ENCODE data around the gene MAFB. TPM values are rescaled to one million over a fixed set of nuclear protein-coding genes. Genes with fewer than 3 reads are reported as not detected.

MAFB gene
- polyA plus RNA-seq, 3 donors: 113 to 161 (median 134) TPM

GRCh38 chr20:40644863-40645262 is 44.2 kb downstream of the MAFB start:
- H3K4me1 ChIP-seq (ENCODE audit: control insufficient read depth in 1 of 2, insufficient read depth in 2 of 2, low read length in 2 of 2): peaks cover 18 to 20% of the 10 kb centered on the region in 2 donors
- no peaks in the 10 kb centered on the region for H3K9me3 ChIP-seq (replicated peaks in 1 of 2; ENCODE audit: control insufficient read depth in 1 of 2, insufficient read depth in 1 of 2, low read length in 2 of 2)
- no peak overlapping the region for H2AFZ ChIP-seq (ENCODE audit: insufficient read depth, low read depth, low read length, poor library complexity, severe bottlenecking)
- DNase-seq: no peak
- no peak overlapping the region for H3K9ac ChIP-seq (ENCODE audit: insufficient read depth, low read length, poor library complexity, severe bottlenecking)
- Mint-ChIP-seq H3K4me1 (peaks cover 29% of the 10 kb centered on the region), H3K4me3 (no peak overlapping the region), H3K9me3 (peaks cover 0 to 5% (median 0%) of the 10 kb centered on the region in 7 donors), H3K27ac (no peak overlapping the region), H3K36me3 (no peaks in the 10 kb centered on the region), H3K27me3 (ENCODE audit: low read depth in 3 of 3) (peaks cover 17 to 23% (median 21%) of the 10 kb centered on the region in 3 donors)
- no peak overlapping the region for H3K27ac ChIP-seq (ENCODE audit: low read depth in 1 of 2, low read length in 2 of 2)
- no peak for TF ChIP-seq CTCF (IDR thresholded peaks at IDR 0.05)
- peaks cover 2 to 11% of the 10 kb centered on the region in 2 donors for H3K27me3 ChIP-seq (ENCODE audit: control insufficient read depth in 2 of 2, insufficient read depth in 2 of 2, low read length in 2 of 2)
- H4K20me1 ChIP-seq (ENCODE audit: insufficient read depth, low read length): no peaks in the 10 kb centered on the region
- H3K36me3 ChIP-seq (replicated peaks in 1 of 2; ENCODE audit: control insufficient read depth in 1 of 2, insufficient read depth in 2 of 2, low read length in 2 of 2): no peaks in the 10 kb centered on the region
- H3K4me3 ChIP-seq (replicated peaks in 1 of 3; ENCODE audit: low read depth in 2 of 3, low read length in 3 of 3): no peak overlapping the region
- no peak overlapping the region for H3K4me2 ChIP-seq (replicated peaks; ENCODE audit: extremely low read depth, low read length, poor library complexity, severe bottlenecking)
- intact Hi-C loops (cut with micrococcal nuclease): no loop called here
- no peaks in the 10 kb centered on the region for H3K79me2 ChIP-seq (ENCODE audit: insufficient read depth, low read length)
- WGBS (ENCODE audit: insufficient coverage): 100% methylated on average over 2 of the region's 2 CpGs

DNA sequence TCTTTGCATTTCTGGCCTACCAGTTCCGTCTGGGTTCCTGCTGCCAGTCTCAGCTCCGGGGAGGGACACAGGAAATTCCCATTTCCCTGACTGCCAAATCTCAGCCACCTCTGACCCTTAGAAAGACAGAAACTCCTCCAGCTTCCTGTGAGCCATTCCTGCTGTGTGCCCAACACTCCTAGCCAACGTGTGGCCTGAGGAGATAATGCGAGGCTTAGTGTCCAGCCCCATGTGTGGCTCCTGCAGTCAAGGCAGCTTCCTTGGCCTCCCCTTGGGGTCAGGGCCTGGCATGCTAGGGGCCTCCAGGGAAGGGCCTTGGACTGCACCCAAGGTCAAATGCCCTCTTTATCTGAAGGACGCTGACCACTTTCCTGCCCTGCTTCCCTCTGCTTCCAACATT is 45.1 kb downstream of the MAFB start:
- Histone ChIP-seq H3K27ac (ENCODE audit: low read depth in 1 of 2, low read length in 2 of 2) (no peak overlapping the region), H4K20me1 (ENCODE audit: insufficient read depth, low read length) (no peaks in the 10 kb centered on the region), H3K79me2 (ENCODE audit: insufficient read depth, low read length) (no peaks in the 10 kb centered on the region), H3K4me3 (replicated peaks in 1 of 3; ENCODE audit: low read depth in 2 of 3, low read length in 3 of 3) (no peak overlapping the region), H3K9me3 (replicated peaks in 1 of 2; ENCODE audit: control insufficient read depth in 1 of 2, insufficient read depth in 1 of 2, low read length in 2 of 2) (no peaks in the 10 kb centered on the region), H3K4me2 (replicated peaks; ENCODE audit: extremely low read depth, low read length, poor library complexity, severe bottlenecking) (no peak overlapping the region), H3K27me3 (ENCODE audit: control insufficient read depth in 2 of 2, insufficient read depth in 2 of 2, low read length in 2 of 2) (peaks cover 2 to 11% of the 10 kb centered on the region in 2 donors), H3K36me3 (replicated peaks in 1 of 2; ENCODE audit: control insufficient read depth in 1 of 2, insufficient read depth in 2 of 2, low read length in 2 of 2) (no peaks in the 10 kb centered on the region), H3K4me1 (ENCODE audit: control insufficient read depth in 1 of 2, insufficient read depth in 2 of 2, low read length in 2 of 2) (peaks cover 18 to 21% of the 10 kb centered on the region in 2 donors), H2AFZ (ENCODE audit: insufficient read depth, low read depth, low read length, poor library complexity, severe bottlenecking) (no peak overlapping the region), H3K9ac (ENCODE audit: insufficient read depth, low read length, poor library complexity, severe bottlenecking) (no peak overlapping the region)
- WGBS (ENCODE audit: insufficient coverage): 73% methylated on average over 5 of the region's 5 CpGs
- H3K27ac Mint-ChIP-seq: no peak overlapping the region
- no peak for TF ChIP-seq CTCF (IDR thresholded peaks at IDR 0.05)
- no peak for DNase-seq
- no peak overlapping the region for H3K4me3 Mint-ChIP-seq
- H3K36me3 Mint-ChIP-seq: no peaks in the 10 kb centered on the region
- H3K4me1 Mint-ChIP-seq: peaks cover 35% of the 10 kb centered on the region
- intact Hi-C loops (cut with micrococcal nuclease): no loop called here
- H3K27me3 Mint-ChIP-seq (ENCODE audit: low read depth in 3 of 3): peaks cover 23 to 29% (median 26%) of the 10 kb centered on the region in 3 donors
- peaks cover 0 to 7% (median 2%) of the 10 kb centered on the region in 7 donors for H3K9me3 Mint-ChIP-seq

All from CD14-positive monocyte (primary cell).